ENCODE data around the gene ABTB2.
"Not testable (repeated sequence)": the region's sequence is repeated elsewhere in the genome, so short reads cannot be mapped to it uniquely, and the experiment has no call there.

Gene ABTB2

GRCh38 chr11:34232807-34233206, 125.0 kb downstream of the ABTB2 start:
- no peak for DNase-seq

- no peak for DNase-seq
These were observed 131.6 kb downstream of the ABTB2 start for GRCh38 chr11:34226210-34226609.

GRCh38 chr11:34225091-34225490, 132.7 kb downstream of the ABTB2 start:
- no peak for DNase-seq

- DNase-seq, result no peak
These were observed 133.3 kb downstream of the ABTB2 start for GRCh38 chr11:34224434-34224966.

- DNase-seq, result no peak
These were observed 133.9 kb downstream of the ABTB2 start for GRCh38 chr11:34223907-34224306.

- no peak for DNase-seq
These were observed 134.6 kb downstream of the ABTB2 start for GRCh38 chr11:34223021-34223813.

GRCh38 chr11:34222030-34222429, 135.8 kb downstream of the ABTB2 start:
- no peak for DNase-seq

- DNase-seq, result no peak
These were observed 137.9 kb downstream of the ABTB2 start for GRCh38 chr11:34219941-34220370.

GRCh38 chr11:34219279-34219678, 138.5 kb downstream of the ABTB2 start:
- no peak for DNase-seq

GRCh38 chr11:34218756-34219155, 139.1 kb downstream of the ABTB2 start:
- DNase-seq, result not testable (repeated sequence)

- no peak for DNase-seq
These were observed 139.7 kb downstream of the ABTB2 start for GRCh38 chr11:34218067-34218466.

GRCh38 chr11:34216706-34217105, 141.1 kb downstream of the ABTB2 start:
- no peak for DNase-seq

- no peak for DNase-seq
These were observed 141.9 kb downstream of the ABTB2 start for GRCh38 chr11:34215806-34216453.

GRCh38 chr11:34214961-34215805, 142.6 kb downstream of the ABTB2 start:
- DNase-seq, result no peak

- no peak for DNase-seq
These were observed 144.4 kb downstream of the ABTB2 start for GRCh38 chr11:34213366-34213765.

GRCh38 chr11:34212566-34212965, 145.2 kb downstream of the ABTB2 start:
- no peak for DNase-seq

- DNase-seq, result no peak
These were observed 148.0 kb downstream of the ABTB2 start for GRCh38 chr11:34209809-34210208.

- no peak for DNase-seq
These were observed 149.3 kb downstream of the ABTB2 start for GRCh38 chr11:34208266-34209135.

- no peak for DNase-seq
These were observed 150.2 kb downstream of the ABTB2 start for GRCh38 chr11:34207487-34208180.

- no peak for DNase-seq
These were observed 151.2 kb downstream of the ABTB2 start for GRCh38 chr11:34206407-34207300.

Data from CD4-positive, alpha-beta T cell treated with Interleukin-21 for 1 hour (primary cell).